ENCODE data around the gene FUBP1.
A peak's percentile ranks its signal among the peaks of the same experiment; 100 is the strongest.

FUBP1 gene

DNA sequence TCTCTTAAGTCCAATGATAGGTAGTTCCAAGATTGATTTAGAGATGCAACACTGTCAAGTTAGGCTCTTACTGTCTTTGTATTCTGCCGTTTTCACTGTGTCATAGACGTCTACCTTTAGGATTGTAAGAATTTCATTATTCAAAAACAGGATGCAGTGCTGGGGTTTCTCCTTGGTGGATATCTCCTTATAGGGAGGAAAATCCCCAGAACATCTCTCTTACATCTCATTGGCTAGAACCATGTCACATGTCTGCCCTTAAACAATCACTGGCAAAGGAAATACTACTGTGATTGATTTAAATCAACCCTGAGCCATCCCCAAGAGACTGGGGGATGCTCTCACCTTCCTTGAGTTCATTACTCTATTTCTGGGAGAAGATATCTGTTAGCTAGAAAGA, 10.9 kb upstream of the FUBP1 start:
- Histone ChIP-seq H3K9me3 (ENCODE audit: control insufficient read depth, low read length) (no peaks in the 10 kb centered on the region), H3K79me1 (replicated peaks; ENCODE audit: low read length, poor library complexity, severe bottlenecking) (peaks cover 16% of the 10 kb centered on the region), H3K23ac (ENCODE audit: low read length in 2 of 2) (no peak overlapping the region), H4K91ac (ENCODE audit: low read length) (no peak overlapping the region), H3K4me3 (ENCODE audit: insufficient read depth in 1 of 2, low read depth in 1 of 2, low read length in 2 of 2) (no peak overlapping the region), H2BK15ac (ENCODE audit: low read depth, poor library complexity, severe bottlenecking) (no peak overlapping the region), H3K4me2 (ENCODE audit: low read length, poor library complexity, severe bottlenecking) (no peak overlapping the region), H3K27me3 (ENCODE audit: control insufficient read depth in 1 of 2, insufficient read depth in 1 of 2, low read length in 2 of 2) (no peaks in the 10 kb centered on the region), H3K27ac (ENCODE audit: low read length, poor library complexity, severe bottlenecking) (no peak overlapping the region), H3K14ac (ENCODE audit: low read length in 2 of 2) (no peak overlapping the region), H3K36me3 (ENCODE audit: control insufficient read depth in 1 of 2, insufficient read depth in 2 of 2, low read depth in 1 of 2, low read length in 2 of 2) (peaks cover 0 to 40% of the 10 kb centered on the region in 2 experiments), H4K8ac (ENCODE audit: low read length) (no peak overlapping the region), H3K18ac (ENCODE audit: low read depth in 1 of 2, low read length in 2 of 2) (no peak overlapping the region), H2BK12ac (ENCODE audit: low read length in 2 of 2) (no peak overlapping the region), H2BK120ac (ENCODE audit: low read depth, low read length) (no peak overlapping the region), H3K4me1 (ENCODE audit: control insufficient read depth, insufficient read depth, low read depth, low read length) (peaks cover 2% of the 10 kb centered on the region), H2AFZ (ENCODE audit: low read depth, low read length) (no peak overlapping the region), H3K4ac (ENCODE audit: low read depth in 1 of 2, low read length in 2 of 2) (no peak overlapping the region), H2BK5ac (ENCODE audit: low read depth, low read length, poor library complexity, severe bottlenecking) (no peak overlapping the region), H2AK5ac (ENCODE audit: low read length, severe bottlenecking) (no peak overlapping the region), H3K9ac (ENCODE audit: low read length) (no peak overlapping the region)
- 100% methylated on average over 1 of the region's 2 CpGs for WGBS
- no peak for DNase-seq

DNA sequence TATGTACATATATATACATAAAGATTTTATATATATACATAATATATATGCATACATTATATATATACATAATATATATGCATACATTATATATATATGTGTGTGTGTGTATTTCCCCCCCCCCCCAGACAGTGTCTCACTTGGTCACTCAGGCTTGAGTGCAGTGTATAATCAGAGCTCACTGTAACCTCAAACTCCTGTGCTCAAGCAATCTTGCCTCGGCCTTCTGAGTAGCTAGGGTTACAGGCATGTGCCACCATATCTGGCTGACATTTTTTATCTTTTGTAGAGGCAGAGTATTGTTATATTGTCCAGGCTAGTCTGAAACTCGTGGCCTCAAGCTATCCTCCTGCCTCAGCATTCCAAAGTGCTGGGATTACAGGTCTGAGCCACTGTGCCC, 9.0 kb upstream of the FUBP1 start:
- Histone ChIP-seq H2BK15ac (ENCODE audit: low read depth, poor library complexity, severe bottlenecking) (no peak overlapping the region), H3K4ac (ENCODE audit: low read depth in 1 of 2, low read length in 2 of 2) (no peak overlapping the region), H2AFZ (ENCODE audit: low read depth, low read length) (no peak overlapping the region), H3K23ac (ENCODE audit: low read length in 2 of 2) (no peak overlapping the region), H3K9ac (ENCODE audit: low read length) (no peak overlapping the region), H2BK12ac (ENCODE audit: low read length in 2 of 2) (no peak overlapping the region), H3K9me3 (ENCODE audit: control insufficient read depth, low read length) (no peaks in the 10 kb centered on the region), H2BK120ac (ENCODE audit: low read depth, low read length) (no peak overlapping the region), H3K36me3 (ENCODE audit: control insufficient read depth in 1 of 2, insufficient read depth in 2 of 2, low read depth in 1 of 2, low read length in 2 of 2) (peaks cover 0 to 32% of the 10 kb centered on the region in 2 experiments), H3K14ac (ENCODE audit: low read length in 2 of 2) (no peak overlapping the region), H3K79me1 (replicated peaks; ENCODE audit: low read length, poor library complexity, severe bottlenecking) (peaks cover 11% of the 10 kb centered on the region), H4K8ac (ENCODE audit: low read length) (no peak overlapping the region), H3K18ac (ENCODE audit: low read depth in 1 of 2, low read length in 2 of 2) (no peak overlapping the region), H3K27me3 (ENCODE audit: control insufficient read depth in 1 of 2, insufficient read depth in 1 of 2, low read length in 2 of 2) (no peaks in the 10 kb centered on the region), H3K27ac (ENCODE audit: low read length, poor library complexity, severe bottlenecking) (no peak overlapping the region), H2BK5ac (ENCODE audit: low read depth, low read length, poor library complexity, severe bottlenecking) (no peak overlapping the region), H3K4me3 (ENCODE audit: insufficient read depth in 1 of 2, low read depth in 1 of 2, low read length in 2 of 2) (no peak overlapping the region), H3K4me1 (ENCODE audit: control insufficient read depth, insufficient read depth, low read depth, low read length) (peaks cover 2% of the 10 kb centered on the region), H3K4me2 (ENCODE audit: low read length, poor library complexity, severe bottlenecking) (no peak overlapping the region), H4K91ac (ENCODE audit: low read length) (no peak overlapping the region), H2AK5ac (ENCODE audit: low read length, severe bottlenecking) (no peak overlapping the region)
- DNase-seq = no peak
- 93% methylated on average over 2 of the region's 2 CpGs for WGBS

DNA sequence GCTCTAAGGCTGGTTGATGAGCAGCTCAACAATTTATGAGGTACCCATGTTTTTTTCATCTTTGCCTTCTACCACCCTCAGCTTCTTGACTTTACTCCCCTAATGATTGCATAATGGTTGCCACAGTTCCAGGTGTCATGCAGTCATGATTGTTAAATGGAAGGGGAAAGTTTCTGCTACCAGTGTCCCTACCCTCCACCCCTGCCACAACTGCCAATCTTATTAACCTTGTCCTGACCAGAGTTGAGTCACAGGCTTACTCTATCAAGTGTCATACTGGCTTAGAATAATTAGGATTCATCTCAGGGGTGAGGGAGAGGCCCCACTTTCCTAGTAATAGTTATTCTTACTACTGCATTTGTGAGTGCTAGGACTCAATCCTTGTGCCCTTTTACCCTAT, 7.9 kb upstream of the FUBP1 start:
- Histone ChIP-seq H3K9me3 (ENCODE audit: control insufficient read depth, low read length) (no peaks in the 10 kb centered on the region), H3K4ac (ENCODE audit: low read depth in 1 of 2, low read length in 2 of 2) (no peak overlapping the region), H3K18ac (ENCODE audit: low read depth in 1 of 2, low read length in 2 of 2) (no peak overlapping the region), H3K79me1 (replicated peaks; ENCODE audit: low read length, poor library complexity, severe bottlenecking) (peaks cover 8% of the 10 kb centered on the region), H3K4me1 (ENCODE audit: control insufficient read depth, insufficient read depth, low read depth, low read length) (peaks cover 2% of the 10 kb centered on the region), H3K36me3 (ENCODE audit: control insufficient read depth in 1 of 2, insufficient read depth in 2 of 2, low read depth in 1 of 2, low read length in 2 of 2) (peaks cover 3 to 38% of the 10 kb centered on the region in 2 experiments), H3K4me3 (ENCODE audit: insufficient read depth in 1 of 2, low read depth in 1 of 2, low read length in 2 of 2) (no peak overlapping the region), H3K4me2 (ENCODE audit: low read length, poor library complexity, severe bottlenecking) (no peak overlapping the region), H4K8ac (ENCODE audit: low read length) (no peak overlapping the region), H2AFZ (ENCODE audit: low read depth, low read length) (no peak overlapping the region), H2BK5ac (ENCODE audit: low read depth, low read length, poor library complexity, severe bottlenecking) (no peak overlapping the region), H2AK5ac (ENCODE audit: low read length, severe bottlenecking) (no peak overlapping the region), H2BK15ac (ENCODE audit: low read depth, poor library complexity, severe bottlenecking) (no peak overlapping the region), H3K23ac (ENCODE audit: low read length in 2 of 2) (no peak overlapping the region), H4K91ac (ENCODE audit: low read length) (no peak overlapping the region), H3K14ac (ENCODE audit: low read length in 2 of 2) (no peak overlapping the region), H2BK12ac (ENCODE audit: low read length in 2 of 2) (no peak overlapping the region), H3K27me3 (ENCODE audit: control insufficient read depth in 1 of 2, insufficient read depth in 1 of 2, low read length in 2 of 2) (no peaks in the 10 kb centered on the region), H2BK120ac (ENCODE audit: low read depth, low read length) (no peak overlapping the region), H3K9ac (ENCODE audit: low read length) (no peak overlapping the region), H3K27ac (ENCODE audit: low read length, poor library complexity, severe bottlenecking) (no peak overlapping the region)
- DNase-seq = no peak

DNA sequence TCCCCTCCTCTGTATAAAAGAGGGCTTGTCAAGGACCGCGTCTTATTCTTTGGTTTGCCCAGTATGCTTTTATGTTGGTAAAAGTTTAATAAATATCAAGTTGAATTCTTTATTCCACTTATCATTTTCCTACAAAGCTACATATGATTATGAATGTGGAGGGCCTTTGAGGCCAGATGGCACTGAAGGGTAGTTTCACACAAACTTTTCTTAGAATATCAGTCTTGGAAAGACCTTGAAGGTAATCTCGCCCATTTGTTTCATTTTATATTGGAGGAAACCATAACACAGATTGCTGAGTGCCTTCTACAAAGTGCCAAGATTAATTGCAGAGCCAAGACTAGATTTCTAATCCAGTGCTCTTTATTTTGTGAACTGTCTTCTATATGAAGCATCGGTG, 5.8 kb upstream of the FUBP1 start:
- Histone ChIP-seq H2BK120ac (ENCODE audit: low read depth, low read length) (no peak overlapping the region), H2AK5ac (ENCODE audit: low read length, severe bottlenecking) (no peak overlapping the region), H3K27ac (ENCODE audit: low read length, poor library complexity, severe bottlenecking) (no peak overlapping the region), H2BK5ac (ENCODE audit: low read depth, low read length, poor library complexity, severe bottlenecking) (no peak overlapping the region), H3K18ac (ENCODE audit: low read depth in 1 of 2, low read length in 2 of 2) (no peak overlapping the region), H2BK12ac (ENCODE audit: low read length in 2 of 2) (no peak overlapping the region), H3K36me3 (ENCODE audit: control insufficient read depth in 1 of 2, insufficient read depth in 2 of 2, low read depth in 1 of 2, low read length in 2 of 2) (peaks cover 3 to 26% of the 10 kb centered on the region in 2 experiments), H3K4me1 (ENCODE audit: control insufficient read depth, insufficient read depth, low read depth, low read length) (no peaks in the 10 kb centered on the region), H3K27me3 (ENCODE audit: control insufficient read depth in 1 of 2, insufficient read depth in 1 of 2, low read length in 2 of 2) (no peaks in the 10 kb centered on the region), H3K23ac (ENCODE audit: low read length in 2 of 2) (no peak overlapping the region), H3K4ac (ENCODE audit: low read depth in 1 of 2, low read length in 2 of 2) (no peak overlapping the region), H3K9me3 (ENCODE audit: control insufficient read depth, low read length) (no peaks in the 10 kb centered on the region), H3K9ac (ENCODE audit: low read length) (peak overlapping the region; percentile 18), H3K79me1 (replicated peaks; ENCODE audit: low read length, poor library complexity, severe bottlenecking) (no peaks in the 10 kb centered on the region), H3K4me3 (ENCODE audit: insufficient read depth in 1 of 2, low read depth in 1 of 2, low read length in 2 of 2) (no peak overlapping the region), H4K8ac (ENCODE audit: low read length) (no peak overlapping the region), H2AFZ (ENCODE audit: low read depth, low read length) (no peak overlapping the region), H3K14ac (ENCODE audit: low read length in 2 of 2) (no peak overlapping the region), H2BK15ac (ENCODE audit: low read depth, poor library complexity, severe bottlenecking) (no peak overlapping the region), H3K4me2 (ENCODE audit: low read length, poor library complexity, severe bottlenecking) (no peak overlapping the region), H4K91ac (ENCODE audit: low read length) (no peak overlapping the region)
- DNase-seq = no peak
- WGBS = 100% methylated on average over 1 of the region's 4 CpGs

All from mesenchymal stem cell (in vitro differentiated cells and primary cell).